GM10266 (cell line): ENCODE data around the gene CFAP100.

Experiments used
- DNase-seq: peaks from one replicate; pipeline ENCODE4 v3.0.0; 2012; ENCODE audit errors: extremely low spot score
- TF ChIP-seq, protein P1 (sequence below): IDR thresholded peaks from 2 replicates; pipeline ENCODE4 v1.5.1; 2012; ENCODE audit warnings: mild to moderate bottlenecking, low read depth; ENCODE audit not compliant: control insufficient read depth, insufficient read depth; ENCODE audit errors: missing control alignments

Gene CFAP100

GRCh38 chr3:126456211-126456610 lies 61.5 kb downstream of the CFAP100 start:
- TF ChIP-seq, protein P1, sequence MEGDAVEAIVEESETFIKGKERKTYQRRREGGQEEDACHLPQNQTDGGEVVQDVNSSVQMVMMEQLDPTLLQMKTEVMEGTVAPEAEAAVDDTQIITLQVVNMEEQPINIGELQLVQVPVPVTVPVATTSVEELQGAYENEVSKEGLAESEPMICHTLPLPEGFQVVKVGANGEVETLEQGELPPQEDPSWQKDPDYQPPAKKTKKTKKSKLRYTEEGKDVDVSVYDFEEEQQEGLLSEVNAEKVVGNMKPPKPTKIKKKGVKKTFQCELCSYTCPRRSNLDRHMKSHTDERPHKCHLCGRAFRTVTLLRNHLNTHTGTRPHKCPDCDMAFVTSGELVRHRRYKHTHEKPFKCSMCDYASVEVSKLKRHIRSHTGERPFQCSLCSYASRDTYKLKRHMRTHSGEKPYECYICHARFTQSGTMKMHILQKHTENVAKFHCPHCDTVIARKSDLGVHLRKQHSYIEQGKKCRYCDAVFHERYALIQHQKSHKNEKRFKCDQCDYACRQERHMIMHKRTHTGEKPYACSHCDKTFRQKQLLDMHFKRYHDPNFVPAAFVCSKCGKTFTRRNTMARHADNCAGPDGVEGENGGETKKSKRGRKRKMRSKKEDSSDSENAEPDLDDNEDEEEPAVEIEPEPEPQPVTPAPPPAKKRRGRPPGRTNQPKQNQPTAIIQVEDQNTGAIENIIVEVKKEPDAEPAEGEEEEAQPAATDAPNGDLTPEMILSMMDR: no peak
- no peak for DNase-seq

- TF ChIP-seq, protein P1: no peak
- DNase-seq: no peak
Observed at GRCh38 chr3:126456766-126457388, 62.2 kb downstream of the CFAP100 start.

- no peak for DNase-seq
- TF ChIP-seq, protein P1: no peak
Observed at GRCh38 chr3:126459111-126459762, 64.5 kb downstream of the CFAP100 start.

GRCh38 chr3:126459763-126460127 lies 65.0 kb downstream of the CFAP100 start:
- no peak for DNase-seq
- TF ChIP-seq, protein P1: no peak

GRCh38 chr3:126460381-126460780 lies 65.7 kb downstream of the CFAP100 start:
- DNase-seq: no peak
- TF ChIP-seq, protein P1: no peak

DNA sequence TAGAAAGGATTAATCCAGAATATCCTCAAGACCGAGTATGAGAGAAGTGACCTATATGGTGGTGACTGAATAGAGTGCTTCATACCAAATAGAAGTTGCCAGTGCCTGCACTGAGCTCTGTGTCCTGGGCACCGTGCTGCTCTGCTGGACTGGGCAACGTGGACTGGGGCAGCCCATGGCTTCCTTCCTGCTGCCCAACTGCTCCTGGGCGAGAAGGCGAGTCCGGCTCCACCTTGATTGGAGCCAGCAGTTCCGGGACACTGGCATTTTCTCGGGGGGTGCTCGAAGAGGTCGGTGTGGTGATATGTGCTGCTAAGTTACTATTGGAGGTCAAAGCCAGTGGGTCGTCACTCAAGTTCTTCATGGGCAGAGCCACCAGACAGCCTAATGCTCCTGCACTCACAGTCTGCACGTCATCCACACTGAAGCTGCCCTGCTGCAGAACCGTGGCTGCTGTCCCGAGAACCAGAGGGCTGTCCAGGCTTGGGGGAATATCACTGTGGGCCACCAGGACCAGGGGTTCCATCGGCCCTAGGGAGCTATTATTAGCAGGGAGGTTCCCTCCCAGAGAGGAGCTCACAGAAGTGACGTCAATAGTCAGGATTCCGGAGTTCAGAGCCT lies 66.9 kb downstream of the CFAP100 start:
- TF ChIP-seq, protein P1: no peak

GRCh38 chr3:126463521-126463920 lies 68.8 kb downstream of the CFAP100 start:
- DNase-seq: no peak
- TF ChIP-seq, protein P1: no peak

More for the DNA sequence above, 66.9 kb downstream of the CFAP100 start:
- DNase-seq: no peak
